Measurements from ENCODE around the gene OR7E24. TPM values are rescaled to one million over a fixed set of nuclear protein-coding genes. Genes with fewer than 3 reads are reported as not detected.

Gene OR7E24
- polyA plus RNA-seq (2012; rRNA removed), result not detected in 2 replicates
- not detected in 2 replicates for polyA plus RNA-seq (2012; cell fraction: cytosol; rRNA removed)
- polyA plus RNA-seq (2012; cell fraction: nucleus; rRNA removed), result not detected in 2 replicates

- Histone ChIP-seq H3K9me2 (no peaks in the 10 kb centered on the region), H3K36me3 (replicated peaks in 1 of 2; ENCODE audit: control insufficient read depth in 1 of 2, insufficient read depth in 2 of 2, low read length in 1 of 2) (no peaks in the 10 kb centered on the region), H3K27me3 (ENCODE audit: insufficient read depth) (no peaks in the 10 kb centered on the region; the same call in 1 of the 2 replicates), H3K79me2 (ENCODE audit: insufficient read depth) (no peaks in the 10 kb centered on the region), H3K4me1 (ENCODE audit: control insufficient read depth in 1 of 2, insufficient read depth in 2 of 2, low read depth in 1 of 2, low read length in 1 of 2) (no peaks in the 10 kb centered on the region), H3K27ac (ENCODE audit: low read depth in 2 of 2, low read length in 1 of 2) (no peak within 1 kb of the TSS), H3K9ac (no peak within 1 kb of the TSS), H3F3A (replicated peaks; ENCODE audit: insufficient read depth) (no peaks in the 10 kb centered on the region), H4K20me1 (ENCODE audit: insufficient read depth) (no peaks in the 10 kb centered on the region), H3K4me2 (no peak within 1 kb of the TSS), H2AFZ (ENCODE audit: low read depth) (no peak within 1 kb of the TSS), H3K4me3 (ENCODE audit: low read depth in 2 of 2, low read length in 1 of 2) (no peak within 1 kb of the TSS), H3K9me3 (no peaks in the 10 kb centered on the region)
- POLR2A ChIA-PET, result no interaction called here
- DNase-seq, result no peak
- 0% methylated on average over 1 of the region's 1 CpG for WGBS (ENCODE audit: low lambda C conversion rate)
- TF ChIP-seq USF1 (IDR thresholded peaks at IDR 0.05; ENCODE audit: borderline replicate concordance, low read depth), result no peak
- TF ChIP-seq RXRA (IDR thresholded peaks at IDR 0.05; ENCODE audit: borderline replicate concordance, low read depth), result no peak
- no peak for TF ChIP-seq CHD2 (IDR thresholded peaks at IDR 0.05; ENCODE audit: low read length, partially characterized antibody)
- TF ChIP-seq SIN3A (IDR thresholded peaks at IDR 0.05; ENCODE audit: borderline replicate concordance, low read depth, low read length), result no peak
- no peak for TF ChIP-seq TEAD4 (IDR thresholded peaks at IDR 0.05; ENCODE audit: borderline replicate concordance, insufficient read depth)
- no peak for TF ChIP-seq RAD21 (IDR thresholded peaks at IDR 0.05; ENCODE audit: low read length)
- CTCF ChIA-PET, result no interaction called here
Measured at GRCh38 chr19:9250630-9251029, at the start of gene OR7E24. TSS of gene OR7E24 (plus strand) at chr19:9250930. CDS start at chr19:9251044, 114 bp downstream.

GRCh38 chr19:9205501-9206113 is 45.1 kb upstream of the OR7E24 start:
- H3K4me1 ChIP-seq (ENCODE audit: control insufficient read depth in 1 of 2, insufficient read depth in 2 of 2, low read depth in 1 of 2, low read length in 1 of 2), result no peaks in the 10 kb centered on the region
- DNase-seq, result peak; percentile 55
- peak; percentile 79 for TF ChIP-seq RAD21 (IDR thresholded peaks at IDR 0.05; ENCODE audit: low read length)
- no peak for TF ChIP-seq ELF1 (IDR thresholded peaks at IDR 0.05)
- TF ChIP-seq SMC3 (IDR thresholded peaks at IDR 0.05; ENCODE audit: low read depth, low read length), result peak; percentile 72
- TF ChIP-seq CTCF (IDR thresholded peaks at IDR 0.05), result peak; percentile 85
- TF ChIP-seq NRF1 (IDR thresholded peaks at IDR 0.05; ENCODE audit: low read depth, low read length), result no peak
- CTCF ChIA-PET, result interaction anchor here (0.5 to 1.8 kb wide), 40 partner anchors 9 to 1572 kb away, joined by 3 to 7 read pairs (median 4); partner anchors contain the start of genes PCP2, ZNF121, ZNF177 and ZNF266
- POLR2A ChIA-PET, result no interaction called here
- WGBS (ENCODE audit: low lambda C conversion rate), result 43% methylated on average over 12 of the region's 13 CpGs
- peak overlapping the region; percentile 50; the same call in 1 of the 2 replicates for H3K4me2 ChIP-seq
- H3K4me3 ChIP-seq (ENCODE audit: low read depth in 2 of 2, low read length in 1 of 2), result peak overlapping the region; percentile 19 to 56; a peak in 2 of 4 replicates
- no peaks in the 10 kb centered on the region for H3F3A ChIP-seq (replicated peaks; ENCODE audit: insufficient read depth)
- H2AFZ ChIP-seq (ENCODE audit: low read depth), result peak overlapping the region; percentile 75; the same call in 1 of the 2 replicates
- peaks cover 34% of the 10 kb centered on the region for H3K27me3 ChIP-seq (ENCODE audit: insufficient read depth)
- no peak overlapping the region for H3K9ac ChIP-seq
- no peaks in the 10 kb centered on the region for H3K79me2 ChIP-seq (ENCODE audit: insufficient read depth)
- no peaks in the 10 kb centered on the region for H3K9me3 ChIP-seq
- no peaks in the 10 kb centered on the region for H3K36me3 ChIP-seq (replicated peaks in 1 of 2; ENCODE audit: control insufficient read depth in 1 of 2, insufficient read depth in 2 of 2, low read length in 1 of 2)
- no peaks in the 10 kb centered on the region for H3K9me2 ChIP-seq
- no peaks in the 10 kb centered on the region for H4K20me1 ChIP-seq (ENCODE audit: insufficient read depth)
- no peak overlapping the region for H3K27ac ChIP-seq (ENCODE audit: low read depth in 2 of 2, low read length in 1 of 2)
